Endothelial cell of umbilical vein (primary cell): Measurements from ENCODE around the gene MTFR1L.

Source experiments
- FOS ChIP-seq: IDR thresholded peaks from 2 replicates; pipeline ENCODE4 v1.6.1; 2011; ENCODE audit warnings: mild to moderate bottlenecking, low read length, moderate library complexity, borderline replicate concordance; ENCODE audit not compliant: insufficient read depth
- POLR2A ChIP-seq: IDR thresholded peaks from 2 replicates; pipeline ENCODE4 v1.6.1; 2012; ENCODE audit warnings: low read depth, mild to moderate bottlenecking, control low read depth, low read length
- TF ChIP-seq, protein P1 (sequence below), 2 donors: IDR thresholded peaks; 1 replicate in 1 of 2; 2 replicates in 1 of 2; pipeline ENCODE4 v1.5.1; 2011; ENCODE audit warnings: low read length in 2 of 2, mild to moderate bottlenecking in 2 of 2, moderate library complexity in 2 of 2, control low read depth in 1 of 2, inconsistent platforms in 1 of 2, low read depth in 1 of 2; ENCODE audit not compliant: insufficient read depth in 1 of 2; ENCODE audit errors: extremely low read depth in 1 of 2

DNA sequence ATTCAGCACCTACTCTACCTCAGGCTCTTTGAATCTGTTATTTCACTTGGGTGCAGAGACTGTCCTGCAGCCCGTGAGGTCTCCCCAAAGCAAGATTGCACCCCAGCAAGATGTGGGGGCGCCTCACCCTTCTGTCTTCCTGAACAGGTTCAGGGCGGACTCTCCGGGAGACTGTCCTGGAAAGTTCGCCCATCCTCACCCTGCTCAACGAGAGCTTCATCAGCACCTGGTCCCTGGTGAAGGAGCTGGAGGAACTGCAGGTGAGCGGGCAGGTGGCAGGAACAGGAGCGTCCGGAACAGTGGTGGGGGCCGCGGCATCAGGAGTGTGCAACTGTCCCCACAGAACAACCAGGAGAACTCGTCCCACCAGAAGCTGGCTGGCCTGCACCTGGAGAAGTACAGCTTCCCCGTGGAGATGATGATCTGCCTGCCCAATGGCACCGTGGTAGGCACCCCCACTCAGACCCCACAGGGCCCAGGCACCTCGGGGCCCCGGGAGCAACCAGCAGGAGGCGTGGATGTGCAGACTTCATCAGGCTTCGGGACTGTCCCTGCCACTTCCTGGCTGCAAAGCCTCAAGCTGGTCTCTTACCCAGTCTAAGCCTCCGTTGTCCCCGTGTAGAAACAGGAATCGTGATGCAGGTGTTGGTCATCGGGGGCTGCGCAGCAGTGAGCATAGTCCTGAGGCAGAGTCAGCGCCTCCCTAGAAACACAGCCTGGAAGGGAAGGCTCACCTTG lies 5.9 kb upstream of the MTFR1L start:
- TF ChIP-seq, protein P1, sequence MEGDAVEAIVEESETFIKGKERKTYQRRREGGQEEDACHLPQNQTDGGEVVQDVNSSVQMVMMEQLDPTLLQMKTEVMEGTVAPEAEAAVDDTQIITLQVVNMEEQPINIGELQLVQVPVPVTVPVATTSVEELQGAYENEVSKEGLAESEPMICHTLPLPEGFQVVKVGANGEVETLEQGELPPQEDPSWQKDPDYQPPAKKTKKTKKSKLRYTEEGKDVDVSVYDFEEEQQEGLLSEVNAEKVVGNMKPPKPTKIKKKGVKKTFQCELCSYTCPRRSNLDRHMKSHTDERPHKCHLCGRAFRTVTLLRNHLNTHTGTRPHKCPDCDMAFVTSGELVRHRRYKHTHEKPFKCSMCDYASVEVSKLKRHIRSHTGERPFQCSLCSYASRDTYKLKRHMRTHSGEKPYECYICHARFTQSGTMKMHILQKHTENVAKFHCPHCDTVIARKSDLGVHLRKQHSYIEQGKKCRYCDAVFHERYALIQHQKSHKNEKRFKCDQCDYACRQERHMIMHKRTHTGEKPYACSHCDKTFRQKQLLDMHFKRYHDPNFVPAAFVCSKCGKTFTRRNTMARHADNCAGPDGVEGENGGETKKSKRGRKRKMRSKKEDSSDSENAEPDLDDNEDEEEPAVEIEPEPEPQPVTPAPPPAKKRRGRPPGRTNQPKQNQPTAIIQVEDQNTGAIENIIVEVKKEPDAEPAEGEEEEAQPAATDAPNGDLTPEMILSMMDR (IDR thresholded peaks at IDR 0.05; ENCODE audit: extremely low read depth in 1 of 2, insufficient read depth in 1 of 2, low read depth in 1 of 2, low read length in 2 of 2) = no peak
- TF ChIP-seq POLR2A = no peak
- TF ChIP-seq FOS = no peak
